Stimulated activated CD4-positive, alpha-beta T cell treated with anti-CD3 and anti-CD28 coated beads, Interleukin-15, amount 100 ng/mL, for 24 hours (primary cell): ENCODE results near the gene TIMD4.
"Not testable (repeated sequence)": the region's sequence is repeated elsewhere in the genome, so short reads cannot be mapped to it uniquely, and the experiment has no call there.

Experiments used
- DNase-seq: peaks from one replicate; pipeline ENCODE4 v3.0.0-alpha.2; 2020

TIMD4 gene

GRCh38 chr5:156963125-156963524 is at the start of gene TIMD4:
Gene TIMD4, minus strand, starts transcription at chr5:156963226. Its CDS starts 28 bp downstream, at chr5:156963198.
- DNase-seq: no peak

- DNase-seq: no peak
Measured at GRCh38 chr5:157006262-157006661, 43.2 kb upstream of the TIMD4 start.

- no peak for DNase-seq
Measured at GRCh38 chr5:157004893-157005551, 42.0 kb upstream of the TIMD4 start.

GRCh38 chr5:156991714-156992113 is 28.7 kb upstream of the TIMD4 start:
- DNase-seq: no peak

- no peak for DNase-seq
Measured at GRCh38 chr5:156984064-156984463, 21.0 kb upstream of the TIMD4 start.

- DNase-seq: no peak
Measured at GRCh38 chr5:156981481-156981880, 18.5 kb upstream of the TIMD4 start.

- no peak for DNase-seq
Measured at GRCh38 chr5:156974328-156974727, 11.3 kb upstream of the TIMD4 start.

- no peak for DNase-seq
Measured at GRCh38 chr5:156971848-156972525, 9.0 kb upstream of the TIMD4 start.

- DNase-seq: no peak
Measured at GRCh38 chr5:156971415-156971814, 8.4 kb upstream of the TIMD4 start.

GRCh38 chr5:156967386-156967785 is 4.4 kb upstream of the TIMD4 start:
- not testable (repeated sequence) for DNase-seq

- no peak for DNase-seq
Measured at GRCh38 chr5:156956321-156956720, 6.7 kb downstream of the TIMD4 start.

- no peak for DNase-seq
Measured at GRCh38 chr5:156951359-156951758, 11.7 kb downstream of the TIMD4 start.

GRCh38 chr5:156950716-156951115 is 12.3 kb downstream of the TIMD4 start:
- DNase-seq: no peak

GRCh38 chr5:156949424-156949823 is 13.6 kb downstream of the TIMD4 start:
- no peak for DNase-seq

- DNase-seq: peak; percentile 16
Measured at GRCh38 chr5:156947925-156948324, 15.1 kb downstream of the TIMD4 start.

- no peak for DNase-seq
Measured at GRCh38 chr5:156942064-156942463, 21.0 kb downstream of the TIMD4 start.

- not testable (repeated sequence) for DNase-seq
Measured at GRCh38 chr5:156940462-156940861, 22.6 kb downstream of the TIMD4 start.

GRCh38 chr5:156936972-156937371 is 26.1 kb downstream of the TIMD4 start:
- no peak for DNase-seq

- peak; percentile 70 for DNase-seq
Measured at GRCh38 chr5:156934450-156935211, 28.4 kb downstream of the TIMD4 start.

- peak; percentile 8 for DNase-seq
Measured at GRCh38 chr5:156929366-156929948, 33.6 kb downstream of the TIMD4 start.

GRCh38 chr5:156927545-156927944 is 35.5 kb downstream of the TIMD4 start:
- DNase-seq: no peak

GRCh38 chr5:156925767-156926166 is 37.3 kb downstream of the TIMD4 start:
- not testable (repeated sequence) for DNase-seq

- DNase-seq: peak; percentile 9
Measured at GRCh38 chr5:156922207-156922792, 40.7 kb downstream of the TIMD4 start.
